GM18517 (cell line): ENCODE data around the gene TAS2R13.

ENCODE experiments used
- ATAC-seq: cut with Tn5 transposase; IDR thresholded peaks from one replicate; pipeline ENCODE4 v1.9.1; 2021; ENCODE audit warnings: mild to moderate bottlenecking, moderate library complexity; ENCODE audit not compliant: unreplicated experiment

TAS2R13 gene

DNA sequence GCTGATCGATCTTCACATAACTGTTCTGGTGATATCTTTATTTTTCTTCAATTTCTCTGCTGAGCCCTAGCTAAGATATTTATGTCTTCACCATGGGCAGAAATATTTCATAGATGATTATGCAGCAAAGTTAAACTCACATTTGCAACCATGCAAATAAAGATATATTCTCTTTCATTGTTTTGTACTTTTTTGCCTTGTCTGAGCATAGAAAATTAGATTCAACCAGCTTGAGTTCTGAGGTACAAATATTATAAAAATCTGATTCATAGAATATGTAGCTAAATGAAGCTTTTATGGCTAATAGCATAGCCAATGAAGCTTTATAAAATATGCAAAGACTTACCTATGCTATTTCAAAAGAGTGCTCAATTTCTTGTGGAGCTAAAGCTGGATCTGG is at the start of gene TAS2R13:
Gene TAS2R13, minus strand, starts transcription at position 101 of the 400 bp plus-strand sequence. CDS start 264 bp downstream, outside the sequence.
- ATAC-seq: no peak

DNA sequence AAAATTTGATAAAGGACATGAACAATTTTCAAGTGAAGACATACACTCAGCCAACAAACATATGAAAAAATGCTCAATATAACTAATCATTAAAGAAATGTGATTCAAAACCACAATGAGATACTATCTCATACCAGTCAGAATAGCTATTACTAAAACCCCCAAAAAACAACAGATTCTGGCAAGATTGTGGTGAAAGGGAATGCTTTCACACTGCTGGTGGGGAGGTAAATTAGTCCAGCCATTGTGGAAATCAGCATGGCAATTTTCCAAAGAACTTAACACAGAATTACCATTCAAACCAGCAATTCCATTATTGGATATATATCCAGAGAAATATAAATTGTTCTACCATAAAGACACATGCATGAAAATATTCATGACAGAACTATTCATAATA is 48.4 kb upstream of the TAS2R13 start:
- ATAC-seq: no peak

- ATAC-seq: no peak
Measured at GRCh38 chr12:10956085-10956484, 46.7 kb upstream of the TAS2R13 start.

DNA sequence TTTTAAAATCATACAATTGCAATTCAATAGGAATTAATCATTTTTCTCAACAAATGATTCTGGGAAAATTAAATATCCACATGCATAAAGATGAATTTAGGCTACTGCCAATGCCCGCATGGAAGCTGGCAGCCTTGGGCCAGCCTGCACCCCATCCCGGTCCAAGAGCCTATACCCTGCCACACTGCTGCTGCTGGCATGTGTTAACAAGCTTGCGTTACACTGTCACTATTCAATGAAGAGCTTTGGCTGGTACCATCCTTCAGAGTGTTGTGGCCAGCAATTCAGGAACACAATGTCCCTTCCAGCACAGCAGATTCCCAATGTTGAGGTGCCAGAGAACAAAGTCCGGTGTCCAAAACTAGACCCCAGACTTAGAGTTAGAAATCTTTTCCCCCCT is 43.3 kb upstream of the TAS2R13 start:
- no peak for ATAC-seq

DNA sequence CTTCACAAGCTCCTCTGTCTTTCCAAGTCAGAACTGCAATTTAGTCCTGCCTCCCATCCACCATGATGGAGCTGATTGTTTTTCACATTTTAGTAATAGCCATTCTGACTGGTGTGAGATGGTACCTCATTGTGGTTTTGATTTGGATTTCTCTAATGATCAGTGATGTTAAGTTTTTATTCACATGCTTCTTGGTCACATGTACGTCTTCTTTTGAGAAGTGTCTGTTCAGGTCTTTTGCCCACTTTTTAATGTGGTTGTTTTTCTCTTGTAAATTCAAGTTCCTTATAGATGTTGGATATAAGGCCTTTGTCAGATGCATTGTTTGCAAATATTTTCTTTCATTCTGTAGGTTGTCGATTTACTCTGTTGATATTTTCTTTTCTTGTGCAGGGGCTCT is 33.8 kb upstream of the TAS2R13 start:
- no peak for ATAC-seq

- no peak for ATAC-seq
Measured at GRCh38 chr12:10941916-10942607, 32.7 kb upstream of the TAS2R13 start.

- no peak for ATAC-seq
Measured at GRCh38 chr12:10941369-10941768, 32.0 kb upstream of the TAS2R13 start.

- no peak for ATAC-seq
Measured at GRCh38 chr12:10940389-10940788, 31.0 kb upstream of the TAS2R13 start.

- ATAC-seq: no peak
Measured at GRCh38 chr12:10939163-10939562, 29.8 kb upstream of the TAS2R13 start, which contains the start of gene TAS2R14. Gene TAS2R14, minus strand, starts transcription at chr12:10939263. Its CDS starts 56 bp downstream, at chr12:10939207.

GRCh38 chr12:10936506-10936905 is 27.1 kb upstream of the TAS2R13 start:
- ATAC-seq: no peak

- no peak for ATAC-seq
Measured at GRCh38 chr12:10928746-10929286, 19.5 kb upstream of the TAS2R13 start, which contains the start of gene PRH2. Gene PRH2, plus strand, starts transcription at chr12:10929236. Its CDS starts 38 bp downstream, at chr12:10929274.

DNA sequence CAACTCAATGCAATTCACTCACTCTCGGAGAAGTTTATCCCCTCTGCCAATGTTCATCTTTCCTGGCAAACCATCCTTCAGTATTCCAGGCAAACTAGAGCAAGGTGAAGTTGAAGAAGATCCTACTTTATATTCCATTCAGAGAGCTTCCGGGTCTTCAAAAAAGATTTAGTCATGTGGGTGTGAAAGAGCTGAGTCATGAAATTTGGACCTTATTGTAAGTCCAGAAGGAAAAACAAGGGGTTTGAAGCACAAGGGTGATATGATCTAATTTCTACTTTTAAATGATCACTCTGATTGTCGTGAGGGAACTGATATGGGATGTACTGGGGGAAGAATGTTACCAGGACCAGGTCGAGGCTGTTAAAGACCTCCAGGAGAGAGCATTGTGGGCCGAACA is 16.9 kb upstream of the TAS2R13 start:
- ATAC-seq: no peak

- no peak for ATAC-seq
Measured at GRCh38 chr12:10919809-10920208, 10.4 kb upstream of the TAS2R13 start.

- ATAC-seq: no peak
Measured at GRCh38 chr12:10910380-10910779, 1.0 kb upstream of the TAS2R13 start.

DNA sequence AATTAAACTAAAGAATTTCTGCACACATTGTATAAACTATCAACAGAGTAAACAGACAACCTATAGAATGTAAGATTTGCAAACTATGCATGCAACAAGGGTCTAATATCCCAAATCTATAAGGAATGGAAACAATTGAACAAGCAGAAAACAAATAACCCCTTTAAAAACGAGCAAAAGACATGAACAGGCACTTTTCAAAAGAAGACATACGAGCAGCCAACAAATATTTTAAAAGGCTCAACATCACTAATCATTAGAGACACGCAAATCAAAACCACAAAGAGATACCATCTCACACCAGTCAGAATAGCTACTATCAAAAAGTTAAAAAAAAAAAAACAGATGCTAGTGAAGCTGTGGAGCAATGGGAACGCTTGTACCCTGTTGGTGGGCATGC is 4.7 kb downstream of the TAS2R13 start:
- ATAC-seq: no peak

- ATAC-seq: no peak
Measured at GRCh38 chr12:10901427-10901826, 7.9 kb downstream of the TAS2R13 start.

DNA sequence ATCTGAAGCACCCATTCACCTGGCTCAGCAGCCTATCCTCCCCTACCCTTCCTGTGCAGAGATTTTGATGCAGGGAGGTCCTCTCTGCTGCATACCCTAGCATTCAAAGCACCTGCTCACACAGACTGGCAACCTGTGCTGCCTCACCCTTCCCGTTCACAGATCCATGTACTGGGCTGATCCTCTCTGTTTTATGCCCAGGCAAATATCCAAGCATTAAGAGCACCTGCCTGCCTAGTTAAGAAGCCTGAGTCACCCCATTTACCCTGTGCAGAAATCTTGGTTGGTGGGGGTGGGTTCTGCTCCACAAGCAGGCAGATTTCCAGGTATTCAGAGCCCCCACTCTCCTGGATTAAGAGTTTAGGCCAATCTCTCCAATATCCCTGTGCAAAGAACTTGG is 8.4 kb downstream of the TAS2R13 start:
- ATAC-seq: no peak

GRCh38 chr12:10900530-10900929 is 8.8 kb downstream of the TAS2R13 start:
- ATAC-seq: no peak

DNA sequence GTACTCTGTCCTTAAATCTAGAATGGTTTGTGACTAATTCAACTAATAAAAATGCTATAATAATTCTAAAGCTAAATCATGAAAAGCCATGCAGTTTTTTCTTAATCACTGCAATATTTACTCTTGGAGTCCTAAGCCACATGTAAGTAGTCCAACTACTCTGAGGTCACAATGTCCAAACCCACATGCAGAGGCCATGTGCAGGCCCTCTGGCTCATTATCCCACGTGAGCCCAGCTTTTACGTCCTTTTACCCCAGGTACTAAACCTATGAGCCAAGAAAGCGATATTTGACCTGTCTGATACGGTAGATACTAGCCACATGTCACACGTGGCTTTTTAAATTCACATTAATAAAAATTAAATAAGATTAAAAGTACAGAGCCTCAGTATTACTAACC is 12.5 kb downstream of the TAS2R13 start:
- ATAC-seq: no peak

- ATAC-seq: no peak
Measured at GRCh38 chr12:10891937-10892336, 17.4 kb downstream of the TAS2R13 start.

GRCh38 chr12:10889226-10889625 is 20.1 kb downstream of the TAS2R13 start:
- no peak for ATAC-seq

DNA sequence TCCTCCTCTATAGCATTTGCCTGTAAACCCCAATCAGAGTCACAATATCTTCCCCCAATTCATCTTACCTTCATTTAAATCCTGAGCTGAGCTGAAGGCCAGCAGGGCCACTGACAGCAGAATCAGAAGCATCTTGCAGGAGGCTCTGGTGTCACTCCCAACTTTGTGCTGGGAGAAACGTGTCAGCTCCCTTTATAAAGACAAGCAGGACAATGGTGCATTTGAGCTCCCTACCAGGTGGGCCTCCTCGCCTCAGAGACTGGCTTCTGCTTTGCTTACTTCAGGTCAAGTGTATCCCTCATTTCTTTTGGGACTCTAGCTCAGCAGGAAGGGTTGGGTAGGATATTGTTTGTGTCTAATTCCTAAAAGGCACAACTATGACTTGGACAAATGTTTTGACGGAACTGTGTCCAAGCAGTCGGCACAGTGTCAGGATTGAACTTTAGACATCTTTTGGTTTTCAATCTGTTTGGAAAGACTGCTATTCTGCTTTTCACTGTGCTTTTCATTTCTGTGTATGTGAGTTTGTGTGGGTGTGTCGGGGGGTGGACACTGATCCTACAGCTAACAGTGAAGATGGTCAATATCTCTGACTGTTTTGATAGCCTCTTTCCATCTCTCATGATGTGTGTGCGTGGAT is 25.2 kb downstream of the TAS2R13 start, which contains the start of gene PRH1:
Gene PRH1, minus strand, starts transcription at position 170 of the 640 bp plus-strand sequence. Its CDS starts 38 bp downstream, at position 132.
- no peak for ATAC-seq
